ENCODE measurements around the gene TMEM47. TPM values are rescaled to one million over a fixed set of nuclear protein-coding genes. Genes with fewer than 3 reads are reported as not detected.
A peak's percentile ranks its signal among the peaks of the same experiment; 100 is the strongest.

TMEM47 gene
- total RNA-seq, 6 donors from 2014 or later: 7.3 to 34.4 (median 26.5) TPM

DNA sequence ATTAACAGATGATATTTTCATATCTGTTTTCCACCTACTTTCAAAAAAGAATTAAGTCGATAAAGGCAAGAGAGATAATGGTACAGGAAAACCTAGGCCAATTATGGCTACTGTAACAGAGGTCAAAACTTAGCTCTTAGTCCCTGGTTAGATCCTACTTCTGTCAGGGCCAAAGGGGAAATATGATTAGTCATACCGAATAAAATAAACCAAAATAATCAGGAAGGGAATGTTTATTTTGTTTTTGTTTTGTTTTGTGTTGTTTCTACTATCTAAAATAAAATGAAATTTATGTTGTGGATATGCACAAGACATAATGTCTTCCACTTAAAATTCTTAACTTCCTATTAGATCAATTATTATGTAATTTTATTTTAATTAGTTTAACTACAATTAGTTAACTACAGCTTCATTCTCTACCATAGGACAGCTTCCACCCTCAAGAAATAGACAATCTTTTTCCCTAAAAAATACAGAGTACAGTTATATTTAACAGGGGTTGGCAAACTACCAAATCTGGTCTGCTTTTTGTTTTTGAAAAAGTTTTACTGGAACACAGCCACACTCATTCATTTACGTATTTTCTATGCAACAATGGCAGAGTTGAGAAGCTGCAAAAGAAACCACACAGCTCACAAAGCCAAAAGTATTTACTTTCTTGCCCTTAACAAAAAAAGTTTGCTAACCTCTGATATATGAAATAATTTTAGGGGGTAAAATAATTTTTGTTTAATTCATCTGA, 25.4 kb downstream of the TMEM47 start:
- no peak overlapping the region for H3K27ac ChIP-seq
- DNase-seq (no peak), ATAC-seq (ENCODE audit: low FRiP score in 2 of 2) (no peak)
- no peaks in the 10 kb centered on the region for H3K27me3 ChIP-seq
- peaks cover 0 to 7% (median 0%) of the 10 kb centered on the region in 4 donors for H3K4me1 ChIP-seq
- no peaks in the 10 kb centered on the region for H3K36me3 ChIP-seq
- no peak overlapping the region for H3K4me3 ChIP-seq
- TF ChIP-seq POLR2AphosphoS5 (IDR thresholded peaks at IDR 0.05): no peak
- TF ChIP-seq POLR2A (IDR thresholded peaks at IDR 0.05): no peak
- 57 to 64% methylated on average over 3 of the region's 3 CpGs for WGBS, 2 donors
- no peaks in the 10 kb centered on the region for H3K9me3 ChIP-seq

DNA sequence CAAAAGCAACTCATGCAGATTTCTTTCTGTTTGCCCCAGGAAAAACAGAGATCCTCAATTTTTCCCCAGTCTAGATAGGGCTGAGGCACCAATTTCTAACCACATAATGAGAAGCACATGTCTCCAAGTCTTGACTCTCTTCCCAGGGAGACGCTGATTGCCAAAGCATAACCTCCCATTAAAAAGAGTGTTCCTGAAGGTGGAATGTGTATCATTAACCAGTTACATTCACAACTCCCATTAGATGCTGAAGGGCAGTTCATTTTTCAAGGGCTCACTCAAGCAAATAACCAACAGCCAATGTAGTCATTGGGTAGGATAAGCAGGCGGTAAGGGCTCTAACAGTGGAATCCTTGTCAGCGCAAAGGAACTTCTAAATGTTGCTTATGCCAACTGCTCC, 27.5 kb downstream of the TMEM47 start:
- WGBS, 2 donors: 47 to 63% methylated on average over 3 of the region's 3 CpGs
- Histone ChIP-seq H3K9me3 (no peaks in the 10 kb centered on the region), H3K4me3 (no peak overlapping the region), H3K27me3 (no peaks in the 10 kb centered on the region), H3K4me1 (peaks cover 0 to 7% (median 0%) of the 10 kb centered on the region in 4 donors), H3K27ac (no peak overlapping the region), H3K36me3 (no peaks in the 10 kb centered on the region)
- TF ChIP-seq, protein P1, sequence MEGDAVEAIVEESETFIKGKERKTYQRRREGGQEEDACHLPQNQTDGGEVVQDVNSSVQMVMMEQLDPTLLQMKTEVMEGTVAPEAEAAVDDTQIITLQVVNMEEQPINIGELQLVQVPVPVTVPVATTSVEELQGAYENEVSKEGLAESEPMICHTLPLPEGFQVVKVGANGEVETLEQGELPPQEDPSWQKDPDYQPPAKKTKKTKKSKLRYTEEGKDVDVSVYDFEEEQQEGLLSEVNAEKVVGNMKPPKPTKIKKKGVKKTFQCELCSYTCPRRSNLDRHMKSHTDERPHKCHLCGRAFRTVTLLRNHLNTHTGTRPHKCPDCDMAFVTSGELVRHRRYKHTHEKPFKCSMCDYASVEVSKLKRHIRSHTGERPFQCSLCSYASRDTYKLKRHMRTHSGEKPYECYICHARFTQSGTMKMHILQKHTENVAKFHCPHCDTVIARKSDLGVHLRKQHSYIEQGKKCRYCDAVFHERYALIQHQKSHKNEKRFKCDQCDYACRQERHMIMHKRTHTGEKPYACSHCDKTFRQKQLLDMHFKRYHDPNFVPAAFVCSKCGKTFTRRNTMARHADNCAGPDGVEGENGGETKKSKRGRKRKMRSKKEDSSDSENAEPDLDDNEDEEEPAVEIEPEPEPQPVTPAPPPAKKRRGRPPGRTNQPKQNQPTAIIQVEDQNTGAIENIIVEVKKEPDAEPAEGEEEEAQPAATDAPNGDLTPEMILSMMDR (IDR thresholded peaks at IDR 0.05): no peak
- TF ChIP-seq POLR2AphosphoS5 (IDR thresholded peaks at IDR 0.05) (no peak), EP300 (IDR thresholded peaks at IDR 0.05) (no peak), POLR2A (IDR thresholded peaks at IDR 0.05) (no peak)
- ATAC-seq (ENCODE audit: low FRiP score in 2 of 2) (peak in 1 of 2 donors; percentile 57), DNase-seq (no peak)

DNA sequence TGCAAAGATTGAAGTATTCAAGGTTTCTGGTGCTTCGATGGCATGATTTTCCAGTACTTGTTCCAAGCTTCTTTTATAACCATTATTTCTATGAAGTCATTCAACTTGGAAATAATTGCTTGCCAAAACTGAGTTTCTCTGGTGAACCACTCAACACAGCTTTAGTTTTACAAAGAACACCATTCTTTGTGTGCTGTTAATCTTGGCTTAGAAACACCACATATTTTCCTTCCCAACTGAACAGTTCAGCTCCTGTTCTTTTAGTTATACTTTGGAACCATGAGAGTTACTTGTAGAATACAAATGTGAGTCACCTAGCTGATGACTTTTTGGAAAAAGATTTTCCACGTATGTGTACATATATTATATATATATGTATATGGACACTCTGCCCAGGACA, 32.7 kb downstream of the TMEM47 start:
- H3K9me3 ChIP-seq: no peaks in the 10 kb centered on the region
- H3K27me3 ChIP-seq: no peaks in the 10 kb centered on the region
- 70 to 77% methylated on average over 2 of the region's 2 CpGs for WGBS, 2 donors
- DNase-seq: no peak
- no peak overlapping the region for H3K27ac ChIP-seq
- no peaks in the 10 kb centered on the region for H3K36me3 ChIP-seq
- H3K4me3 ChIP-seq: no peak overlapping the region
- ATAC-seq (ENCODE audit: low FRiP score in 2 of 2): no peak
- no peaks in the 10 kb centered on the region for H3K4me1 ChIP-seq
- TF ChIP-seq, protein P1 (IDR thresholded peaks at IDR 0.05): no peak
- TF ChIP-seq POLR2AphosphoS5 (IDR thresholded peaks at IDR 0.05) (no peak), POLR2A (IDR thresholded peaks at IDR 0.05) (no peak), EP300 (IDR thresholded peaks at IDR 0.05) (no peak)

DNA sequence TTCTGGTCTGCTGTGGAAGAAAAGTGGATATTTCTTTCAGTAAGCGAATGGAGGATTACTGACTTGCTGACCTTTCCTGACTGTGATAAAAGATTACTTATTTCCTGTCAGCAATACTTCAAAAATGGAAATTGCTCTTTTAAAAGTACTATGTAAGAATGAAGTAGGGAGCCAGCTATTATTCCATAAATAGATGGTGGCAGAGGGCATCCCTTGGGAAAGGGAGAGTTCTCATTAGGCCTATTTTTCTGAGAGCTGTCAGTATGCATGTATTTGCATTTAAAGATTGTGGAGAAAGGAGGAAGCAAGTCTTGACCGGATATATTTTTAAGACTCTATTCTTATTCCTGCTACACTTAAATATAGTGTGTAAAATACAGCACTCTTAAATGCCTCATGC, 37.2 kb downstream of the TMEM47 start:
- TF ChIP-seq EP300 (IDR thresholded peaks at IDR 0.05) (no peak), POLR2AphosphoS5 (IDR thresholded peaks at IDR 0.05) (no peak), POLR2A (IDR thresholded peaks at IDR 0.05) (no peak)
- TF ChIP-seq, protein P1 (IDR thresholded peaks at IDR 0.05): no peak

DNA sequence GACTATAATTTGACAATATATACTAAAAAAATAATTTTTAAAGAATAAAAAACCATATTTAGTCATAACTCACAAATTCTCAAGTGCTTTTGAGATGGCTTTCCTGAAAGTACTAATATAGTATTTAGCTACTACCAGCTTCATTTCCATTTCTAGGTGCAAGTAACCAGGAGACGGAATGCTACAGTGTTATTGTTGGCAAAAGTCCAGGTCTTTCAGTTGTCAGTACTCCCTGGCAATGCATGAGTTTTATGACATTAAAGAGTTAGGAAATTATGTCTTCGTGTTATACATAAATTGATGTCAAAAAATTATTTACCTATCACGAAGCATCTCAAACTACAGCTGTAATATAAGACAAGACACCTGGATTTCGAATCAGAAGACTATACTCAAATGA, 45.0 kb downstream of the TMEM47 start:
- Histone ChIP-seq H3K9me3 (peaks cover 0 to 5% (median 0%) of the 10 kb centered on the region in 4 donors), H3K4me1 (no peaks in the 10 kb centered on the region), H3K36me3 (no peaks in the 10 kb centered on the region), H3K27ac (no peak overlapping the region), H3K4me3 (no peak overlapping the region), H3K27me3 (no peaks in the 10 kb centered on the region)
- TF ChIP-seq POLR2A (IDR thresholded peaks at IDR 0.05): no peak
- ATAC-seq (ENCODE audit: low FRiP score in 2 of 2) (no peak), DNase-seq (no peak)
- WGBS, 2 donors: 37 to 51% methylated on average over 4 of the region's 4 CpGs

More for the DNA sequence above, 37.2 kb downstream of the TMEM47 start:
- ATAC-seq (ENCODE audit: low FRiP score in 2 of 2) (no peak), DNase-seq (no peak)
- H3K4me3 ChIP-seq: no peak overlapping the region
- no peaks in the 10 kb centered on the region for H3K36me3 ChIP-seq
- no peak overlapping the region for H3K27ac ChIP-seq
- no peaks in the 10 kb centered on the region for H3K4me1 ChIP-seq
- 50 to 63% methylated on average over 2 of the region's 2 CpGs for WGBS, 2 donors
- H3K9me3 ChIP-seq: no peaks in the 10 kb centered on the region
- no peaks in the 10 kb centered on the region for H3K27me3 ChIP-seq

DNA sequence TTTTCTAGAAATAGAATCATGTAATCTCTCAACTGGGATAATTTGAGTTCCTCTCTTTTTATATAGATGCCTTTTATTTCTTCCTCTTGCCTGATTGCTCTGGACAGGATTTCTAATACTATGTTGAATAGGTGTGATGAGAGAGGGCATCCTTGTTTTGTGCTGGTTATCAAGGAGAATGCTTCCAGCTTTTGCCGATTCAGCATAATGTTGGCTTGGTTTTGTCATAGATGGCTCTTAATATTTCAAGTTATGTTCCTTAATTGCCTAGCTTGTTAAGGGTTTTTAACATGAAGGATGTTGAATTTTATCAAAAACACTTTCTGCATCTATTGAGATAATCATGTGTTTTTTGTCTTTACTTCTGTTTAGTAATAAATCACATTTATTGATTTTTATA, 58.7 kb downstream of the TMEM47 start:
- Histone ChIP-seq H3K4me1 (no peaks in the 10 kb centered on the region), H3K36me3 (no peaks in the 10 kb centered on the region), H3K27ac (no peak overlapping the region), H3K4me3 (no peak overlapping the region), H3K9me3 (no peaks in the 10 kb centered on the region), H3K27me3 (no peaks in the 10 kb centered on the region)
- WGBS, 2 donors: 91 to 100% methylated on average over 1 of the region's 1 CpG
- TF ChIP-seq POLR2A (IDR thresholded peaks at IDR 0.05): no peak
- TF ChIP-seq EP300 (IDR thresholded peaks at IDR 0.05): no peak
- TF ChIP-seq, protein P1 (IDR thresholded peaks at IDR 0.05): no peak
- TF ChIP-seq POLR2AphosphoS5 (IDR thresholded peaks at IDR 0.05): no peak
- DNase-seq (no peak), ATAC-seq (ENCODE audit: low FRiP score in 2 of 2) (no peak)

All from upper lobe of left lung (tissue), 6 donors.